ENCODE measurements around the gene HCN3.
"Not testable (repeated sequence)": the region's sequence is repeated elsewhere in the genome, so short reads cannot be mapped to it uniquely, and the experiment has no call there.

The HCN3 gene

GRCh38 chr1:155273343-155274245, 3.7 kb upstream of the HCN3 start, which contains the start of gene CLK2:
Gene CLK2, minus strand, starts transcription at chr1:155273504. Its CDS starts 2,527 bp downstream, at chr1:155270977.
- FAIRE-seq, result peak; percentile 98
- TF ChIP-seq POLR2AphosphoS5 (IDR thresholded peaks at IDR 0.05; ENCODE audit: low read depth, low read length) (peak; percentile 77), POLR2A (IDR thresholded peaks at IDR 0.05; ENCODE audit: low read depth, low read length) (peak; percentile 89), TAF1 (IDR thresholded peaks at IDR 0.05; ENCODE audit: borderline replicate concordance, low read depth, low read length) (peak; percentile 66; the same call in 1 of the 2 replicates)
- DNase-seq (ENCODE audit: insufficient read length), result peak; percentile 99

- DNase-seq (ENCODE audit: insufficient read length), result peak; percentile 55
- no peak for TF ChIP-seq POLR2AphosphoS5 (IDR thresholded peaks at IDR 0.05; ENCODE audit: low read depth, low read length)
- no peak for TF ChIP-seq POLR2A (IDR thresholded peaks at IDR 0.05; ENCODE audit: low read depth, low read length)
- TF ChIP-seq TAF1 (IDR thresholded peaks at IDR 0.05; ENCODE audit: borderline replicate concordance, low read depth, low read length), result no peak
- no peak for FAIRE-seq
Observed at GRCh38 chr1:155277902-155278688, 832 bp downstream of the HCN3 start.

- no peak for FAIRE-seq
- no peak for TF ChIP-seq POLR2AphosphoS5 (IDR thresholded peaks at IDR 0.05; ENCODE audit: low read depth, low read length)
- TF ChIP-seq POLR2A (IDR thresholded peaks at IDR 0.05; ENCODE audit: low read depth, low read length), result no peak
- no peak for TF ChIP-seq TAF1 (IDR thresholded peaks at IDR 0.05; ENCODE audit: borderline replicate concordance, low read depth, low read length)
Observed at GRCh38 chr1:155278689-155279160, 1.5 kb downstream of the HCN3 start.

GRCh38 chr1:155279268-155279667, 2.0 kb downstream of the HCN3 start:
- no peak for FAIRE-seq
- DNase-seq (ENCODE audit: insufficient read length), result no peak
- TF ChIP-seq POLR2AphosphoS5 (IDR thresholded peaks at IDR 0.05; ENCODE audit: low read depth, low read length), result no peak
- no peak for TF ChIP-seq TAF1 (IDR thresholded peaks at IDR 0.05; ENCODE audit: borderline replicate concordance, low read depth, low read length)
- no peak for TF ChIP-seq POLR2A (IDR thresholded peaks at IDR 0.05; ENCODE audit: low read depth, low read length)

More at GRCh38 chr1:155278689-155279160, 1.5 kb downstream of the HCN3 start:
- DNase-seq (ENCODE audit: insufficient read length), result no peak

GRCh38 chr1:155282488-155283091, 5.3 kb downstream of the HCN3 start:
- DNase-seq (ENCODE audit: insufficient read length) (no peak), FAIRE-seq (no peak)
- no peak for TF ChIP-seq POLR2AphosphoS5 (IDR thresholded peaks at IDR 0.05; ENCODE audit: low read depth, low read length)
- no peak for TF ChIP-seq TAF1 (IDR thresholded peaks at IDR 0.05; ENCODE audit: borderline replicate concordance, low read depth, low read length)
- TF ChIP-seq POLR2A (IDR thresholded peaks at IDR 0.05; ENCODE audit: low read depth, low read length), result no peak

GRCh38 chr1:155284476-155284875, 7.2 kb downstream of the HCN3 start:
- TF ChIP-seq POLR2A (IDR thresholded peaks at IDR 0.05; ENCODE audit: low read depth, low read length), result no peak
- TF ChIP-seq TAF1 (IDR thresholded peaks at IDR 0.05; ENCODE audit: borderline replicate concordance, low read depth, low read length), result no peak
- TF ChIP-seq POLR2AphosphoS5 (IDR thresholded peaks at IDR 0.05; ENCODE audit: low read depth, low read length), result no peak
- FAIRE-seq, result no peak
- DNase-seq (ENCODE audit: insufficient read length), result no peak

GRCh38 chr1:155285063-155285462, 7.8 kb downstream of the HCN3 start:
- no peak for DNase-seq (ENCODE audit: insufficient read length)
- TF ChIP-seq POLR2AphosphoS5 (IDR thresholded peaks at IDR 0.05; ENCODE audit: low read depth, low read length) (no peak), TAF1 (IDR thresholded peaks at IDR 0.05; ENCODE audit: borderline replicate concordance, low read depth, low read length) (no peak), POLR2A (IDR thresholded peaks at IDR 0.05; ENCODE audit: low read depth, low read length) (no peak)
- FAIRE-seq, result no peak

GRCh38 chr1:155285631-155286044, 8.4 kb downstream of the HCN3 start:
- DNase-seq (ENCODE audit: insufficient read length) (no peak), FAIRE-seq (no peak)

GRCh38 chr1:155286544-155286943, 9.3 kb downstream of the HCN3 start:
- no peak for FAIRE-seq
- TF ChIP-seq TAF1 (IDR thresholded peaks at IDR 0.05; ENCODE audit: borderline replicate concordance, low read depth, low read length), result no peak
- TF ChIP-seq POLR2A (IDR thresholded peaks at IDR 0.05; ENCODE audit: low read depth, low read length), result no peak
- no peak for TF ChIP-seq POLR2AphosphoS5 (IDR thresholded peaks at IDR 0.05; ENCODE audit: low read depth, low read length)
- no peak for DNase-seq (ENCODE audit: insufficient read length)

More at GRCh38 chr1:155285631-155286044, 8.4 kb downstream of the HCN3 start:
- no peak for TF ChIP-seq POLR2AphosphoS5 (IDR thresholded peaks at IDR 0.05; ENCODE audit: low read depth, low read length)
- no peak for TF ChIP-seq TAF1 (IDR thresholded peaks at IDR 0.05; ENCODE audit: borderline replicate concordance, low read depth, low read length)
- TF ChIP-seq POLR2A (IDR thresholded peaks at IDR 0.05; ENCODE audit: low read depth, low read length), result no peak

GRCh38 chr1:155287987-155288543, 10.8 kb downstream of the HCN3 start:
- TF ChIP-seq POLR2AphosphoS5 (IDR thresholded peaks at IDR 0.05; ENCODE audit: low read depth, low read length) (no peak), POLR2A (IDR thresholded peaks at IDR 0.05; ENCODE audit: low read depth, low read length) (no peak), TAF1 (IDR thresholded peaks at IDR 0.05; ENCODE audit: borderline replicate concordance, low read depth, low read length) (no peak)
- no peak for DNase-seq (ENCODE audit: insufficient read length)
- no peak for FAIRE-seq

- FAIRE-seq, result not testable (repeated sequence)
Observed at GRCh38 chr1:155291006-155291405, 13.7 kb downstream of the HCN3 start.

More at GRCh38 chr1:155291006-155291405, 13.7 kb downstream of the HCN3 start:
- not testable (repeated sequence) for DNase-seq (ENCODE audit: insufficient read length)

Data from GM12892 (cell line).